Stimulated activated naive CD8-positive, alpha-beta T cell treated with anti-CD3 and anti-CD28 coated beads, Interleukin-15, amount 100 ng/mL, for 72 hours (primary cell): ENCODE measurements around the gene BANF1.
"Not testable (repeated sequence)": the region's sequence is repeated elsewhere in the genome, so short reads cannot be mapped to it uniquely, and the experiment has no call there.

ENCODE experiments used
- ATAC-seq: fragments of 150-1000 bp; cut with Tn5 transposase; 2 replicates; pipeline ENCODE4 v1.10.0; 2021; ENCODE audit warnings: mild to moderate bottlenecking, moderate library complexity
- DNase-seq, 2 donors: peaks; one replicate each; pipeline ENCODE4 v3.0.0; 2021 to 2022
- H3K27ac Mint-ChIP-seq, 2 donors: one replicate each; pipeline ENCODE4 v1.8.0; 2022; ENCODE audit warnings: mild to moderate bottlenecking in 2 of 2, mixed read lengths in 2 of 2, moderate library complexity in 2 of 2
- H3K27me3 Mint-ChIP-seq: one replicate; pipeline ENCODE4 v1.8.0; 2022; ENCODE audit warnings: mixed read lengths
- H3K4me1 Mint-ChIP-seq: one replicate; pipeline ENCODE4 v1.8.0; 2022; ENCODE audit warnings: mild to moderate bottlenecking, mixed read lengths
- H3K4me3 Mint-ChIP-seq, 2 donors: one replicate each; pipeline ENCODE4 v1.8.0; 2022; ENCODE audit warnings: mild to moderate bottlenecking in 2 of 2, mixed read lengths in 2 of 2, moderate library complexity in 1 of 2
- H3K9me3 Mint-ChIP-seq, 2 donors: one replicate each; pipeline ENCODE4 v1.8.0; 2022; ENCODE audit warnings: mixed read lengths in 2 of 2

BANF1 gene

DNA sequence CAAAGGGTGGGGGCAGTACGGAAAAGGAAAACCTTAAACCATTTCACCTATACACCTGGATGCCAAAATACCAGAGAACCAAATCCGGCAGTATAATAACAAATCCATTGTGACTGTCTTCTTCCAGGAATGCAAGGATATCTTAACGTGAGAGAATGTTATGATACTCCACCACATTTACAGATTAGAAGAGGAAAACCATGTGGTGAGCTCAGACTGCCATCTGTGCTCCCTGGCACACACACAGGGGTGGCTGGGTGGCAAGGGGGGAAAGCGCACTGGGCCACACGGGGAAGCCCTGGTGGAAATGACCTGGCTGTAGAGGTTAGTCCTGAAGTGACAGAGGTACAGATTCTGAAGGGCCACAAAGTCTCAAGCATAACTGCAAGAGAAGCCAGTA is 10.2 kb upstream of the BANF1 start:
- DNase-seq (no peak), ATAC-seq (no peak)
- Mint-ChIP-seq H3K4me1 (peaks cover 9% of the 10 kb centered on the region), H3K9me3 (no peaks in the 10 kb centered on the region), H3K27me3 (no peaks in the 10 kb centered on the region), H3K4me3 (no peak overlapping the region), H3K27ac (no peak overlapping the region)

DNA sequence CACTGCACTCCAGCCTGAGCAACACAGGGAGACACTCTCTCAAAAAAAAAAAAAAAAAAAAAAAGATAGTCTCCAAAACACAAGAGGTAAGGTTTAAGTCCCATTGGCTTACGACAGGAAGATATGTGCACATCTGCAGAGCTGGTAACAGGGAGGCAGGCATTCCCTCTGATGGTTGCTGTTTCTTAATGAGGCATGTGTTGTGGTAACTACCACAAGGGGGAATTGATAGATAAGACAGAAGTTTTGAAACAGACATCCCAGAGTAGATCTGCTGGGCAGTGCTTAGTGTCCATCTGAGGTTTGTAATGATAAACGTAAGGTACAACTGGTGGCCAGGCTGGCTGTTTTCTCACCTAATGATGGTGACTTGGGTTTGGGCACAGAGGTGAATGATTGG is 5.0 kb upstream of the BANF1 start:
- ATAC-seq (no peak), DNase-seq (no peak)
- Mint-ChIP-seq H3K4me1 (peaks cover 34% of the 10 kb centered on the region), H3K4me3 (no peak overlapping the region), H3K9me3 (no peaks in the 10 kb centered on the region), H3K27me3 (no peaks in the 10 kb centered on the region), H3K27ac (no peak overlapping the region)

DNA sequence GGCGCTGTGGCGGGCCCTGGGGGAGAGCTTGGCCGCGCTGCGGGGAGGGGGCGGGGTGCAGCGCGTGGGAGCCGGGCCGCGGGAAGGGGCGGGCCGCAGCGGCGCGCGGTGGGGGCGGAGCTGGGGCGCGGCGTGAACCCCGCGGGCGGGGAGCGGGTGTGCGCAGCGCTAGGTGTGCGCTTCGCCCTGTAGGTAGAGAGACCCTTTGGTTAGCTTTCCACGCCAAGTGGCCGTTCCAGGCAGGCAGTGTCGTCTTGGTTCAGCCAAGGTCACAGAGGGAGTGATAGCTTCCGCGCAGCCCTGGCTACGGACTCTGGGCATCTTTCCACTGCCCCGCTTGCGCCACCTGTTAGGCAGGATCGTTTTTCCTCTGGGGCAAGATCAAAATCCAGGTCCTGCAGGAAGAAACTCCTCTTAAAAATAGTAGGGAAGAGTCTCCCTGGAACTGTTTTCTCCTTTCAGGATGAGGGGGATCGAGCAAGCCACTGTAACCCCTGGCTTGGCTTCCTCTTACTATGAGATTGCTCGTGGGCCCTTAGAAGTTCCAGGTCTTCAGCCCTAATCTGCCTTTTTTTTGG is 434 bp downstream of the BANF1 start:
- Mint-ChIP-seq H3K9me3 (no peaks in the 10 kb centered on the region), H3K4me3 (peak overlapping the region; percentile 97 to 100), H3K27me3 (no peaks in the 10 kb centered on the region), H3K4me1 (peaks cover 66% of the 10 kb centered on the region), H3K27ac (peak overlapping the region; percentile 82 to 99)
- no peak for DNase-seq
- peak; percentile 73 for ATAC-seq

DNA sequence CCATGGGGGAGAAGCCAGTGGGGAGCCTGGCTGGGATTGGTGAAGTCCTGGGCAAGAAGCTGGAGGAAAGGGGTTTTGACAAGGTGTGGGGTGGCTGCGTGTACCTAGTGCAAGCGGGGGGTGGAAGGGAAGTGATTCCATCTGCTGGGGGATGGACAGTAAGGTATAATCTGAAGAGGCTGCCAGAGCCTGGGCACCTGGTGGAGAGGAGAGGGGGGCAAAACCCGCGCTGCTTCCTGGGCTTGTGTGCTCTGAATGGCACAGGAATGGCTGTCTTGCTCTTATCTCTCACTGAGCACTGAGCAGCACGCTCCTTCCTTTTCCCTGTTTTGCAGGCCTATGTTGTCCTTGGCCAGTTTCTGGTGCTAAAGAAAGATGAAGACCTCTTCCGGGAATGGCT is 988 bp downstream of the BANF1 start:
- Mint-ChIP-seq H3K27ac (peak overlapping the region; percentile 82 to 93), H3K4me3 (peak overlapping the region; percentile 97 to 100), H3K4me1 (peaks cover 63% of the 10 kb centered on the region), H3K9me3 (no peaks in the 10 kb centered on the region), H3K27me3 (no peaks in the 10 kb centered on the region)
- ATAC-seq: no peak
- no peak for DNase-seq

- no peaks in the 10 kb centered on the region for H3K9me3 Mint-ChIP-seq
- peak overlapping the region; percentile 48 to 52 for H3K27ac Mint-ChIP-seq
- peak overlapping the region in 1 of 2 donors; percentile 9 for H3K4me3 Mint-ChIP-seq
- H3K4me1 Mint-ChIP-seq: peaks cover 56% of the 10 kb centered on the region
- H3K27me3 Mint-ChIP-seq: no peaks in the 10 kb centered on the region
- no peak for ATAC-seq
- DNase-seq: no peak
These were observed 1.9 kb downstream of the BANF1 start for GRCh38 chr11:66004186-66004585.

DNA sequence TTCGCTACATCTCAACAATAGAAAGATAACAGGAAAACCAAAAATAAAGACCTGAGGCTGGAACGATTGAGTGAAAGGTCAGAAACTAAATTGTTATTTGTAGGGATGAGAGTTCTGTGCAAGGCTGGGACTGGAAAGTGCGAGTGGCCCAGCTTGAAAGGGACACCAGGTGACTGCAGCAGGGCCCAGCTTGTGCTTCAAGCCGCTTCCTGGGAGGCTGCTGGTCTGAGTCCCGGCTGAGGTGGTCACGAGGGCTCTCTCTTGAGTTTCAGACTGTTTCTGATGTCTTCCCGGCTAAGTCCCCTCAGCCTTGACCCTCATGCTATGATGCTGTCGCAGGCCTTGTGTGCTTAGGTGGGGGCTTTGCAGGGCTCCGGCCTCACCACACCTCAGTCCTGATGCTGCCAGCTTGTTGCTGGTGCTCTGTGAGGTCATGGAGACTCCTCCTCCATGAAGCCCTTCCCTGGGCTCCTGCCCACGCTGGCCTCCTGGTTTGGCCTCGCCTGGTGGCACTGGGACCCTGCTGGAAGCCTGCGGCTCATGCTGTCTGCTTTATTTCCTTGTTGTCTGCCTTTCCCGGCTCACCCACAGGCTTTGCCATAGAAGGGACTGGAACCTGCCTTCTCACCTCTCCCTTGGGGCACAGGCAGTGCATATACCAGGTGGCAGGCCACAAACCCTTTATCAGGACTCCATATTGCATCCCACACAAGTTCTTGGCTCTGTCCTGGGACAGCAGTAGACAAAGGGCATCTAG is 4.0 kb downstream of the BANF1 start:
- ATAC-seq: no peak
- Mint-ChIP-seq H3K27ac (no peak overlapping the region), H3K4me1 (peaks cover 39% of the 10 kb centered on the region), H3K27me3 (peaks cover 2% of the 10 kb centered on the region), H3K4me3 (no peak overlapping the region), H3K9me3 (no peaks in the 10 kb centered on the region)
- DNase-seq: no peak

DNA sequence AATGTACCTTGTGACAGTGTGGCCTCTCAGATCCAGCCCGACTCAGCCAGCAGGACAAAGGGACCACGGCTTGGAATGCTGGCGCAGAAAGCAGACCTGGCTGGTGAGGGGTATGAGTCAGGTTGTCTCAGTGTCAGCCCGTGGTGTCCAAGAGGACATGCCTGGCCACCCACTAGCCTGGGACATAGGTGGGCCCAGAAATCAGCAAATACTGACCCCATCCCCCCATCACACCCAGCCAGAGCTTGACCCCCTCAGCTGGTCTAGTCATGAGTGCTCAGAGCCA is 4.5 kb downstream of the BANF1 start:
- Mint-ChIP-seq H3K27ac (no peak overlapping the region), H3K27me3 (peaks cover 7% of the 10 kb centered on the region), H3K4me3 (no peak overlapping the region), H3K4me1 (peaks cover 43% of the 10 kb centered on the region), H3K9me3 (no peaks in the 10 kb centered on the region)
- ATAC-seq: no peak
- DNase-seq: no peak

- DNase-seq (no peak), ATAC-seq (no peak)
- H3K9me3 Mint-ChIP-seq: no peaks in the 10 kb centered on the region
- peak overlapping the region in 1 of 2 donors; percentile 66 for H3K27ac Mint-ChIP-seq
- peaks cover 11% of the 10 kb centered on the region for H3K27me3 Mint-ChIP-seq
- H3K4me1 Mint-ChIP-seq: peaks cover 43% of the 10 kb centered on the region
- H3K4me3 Mint-ChIP-seq: no peak overlapping the region
These were observed 4.9 kb downstream of the BANF1 start for GRCh38 chr11:66007201-66007634.

- no peak for DNase-seq
- Mint-ChIP-seq H3K4me3 (no peak overlapping the region), H3K4me1 (peaks cover 35% of the 10 kb centered on the region), H3K27ac (no peak overlapping the region), H3K27me3 (peaks cover 20% of the 10 kb centered on the region), H3K9me3 (no peaks in the 10 kb centered on the region)
- no peak for ATAC-seq
These were observed 5.8 kb downstream of the BANF1 start for GRCh38 chr11:66008095-66008467.

DNA sequence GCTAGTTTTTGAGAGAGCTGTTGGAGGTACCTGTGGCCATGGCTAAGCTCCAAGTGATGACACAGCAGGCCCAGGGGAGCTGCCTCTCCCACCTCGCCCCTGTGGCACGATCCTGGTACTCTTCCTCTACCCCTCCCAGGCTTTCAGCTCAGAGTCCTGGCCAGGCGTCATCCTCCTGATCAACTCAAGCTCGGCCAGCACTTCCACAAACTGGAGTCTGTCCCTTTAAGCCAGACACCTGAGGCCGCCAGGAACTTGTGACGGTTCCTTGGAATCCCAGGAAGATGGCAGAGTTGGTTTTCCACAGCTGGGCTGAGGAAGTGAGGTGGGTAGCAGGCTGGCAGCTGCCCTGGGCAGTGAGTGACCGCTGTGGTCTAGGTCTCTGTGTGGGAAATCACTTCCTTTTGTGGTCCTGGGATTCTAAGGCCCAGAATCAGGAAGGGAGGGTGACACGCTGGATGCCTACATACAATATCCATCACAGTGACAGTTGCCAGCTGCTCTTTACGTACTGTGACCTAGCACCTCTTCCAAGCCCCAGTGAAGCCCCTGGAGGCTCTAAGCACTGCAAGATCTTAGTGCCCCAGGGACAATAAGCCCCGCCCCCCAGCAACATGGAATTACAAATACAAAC is 6.3 kb downstream of the BANF1 start:
- Mint-ChIP-seq H3K27ac (peak overlapping the region in 1 of 2 donors; percentile 33), H3K9me3 (no peaks in the 10 kb centered on the region), H3K4me3 (no peak overlapping the region), H3K27me3 (peaks cover 25% of the 10 kb centered on the region), H3K4me1 (peaks cover 30% of the 10 kb centered on the region)
- no peak for DNase-seq
- ATAC-seq: no peak

DNA sequence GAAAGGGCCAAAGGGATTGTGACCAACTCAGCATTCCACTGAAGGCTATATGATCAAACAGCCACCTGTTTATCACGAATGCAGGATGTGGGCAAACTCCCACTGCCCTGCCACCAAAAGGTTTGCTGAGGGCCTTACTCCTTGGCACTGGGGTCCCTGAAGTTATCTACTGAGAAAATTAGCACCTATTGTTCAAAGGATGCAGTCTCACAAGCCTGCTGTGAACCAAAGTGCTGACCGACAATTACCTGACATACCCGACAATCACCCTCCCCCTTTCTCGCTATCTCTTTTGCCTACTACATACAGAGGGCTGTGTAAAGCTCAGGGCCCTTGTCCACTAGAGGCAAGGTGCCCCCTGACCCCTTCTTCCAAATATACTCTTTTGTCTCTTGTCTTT is 7.7 kb downstream of the BANF1 start:
- Mint-ChIP-seq H3K27ac (peak overlapping the region in 1 of 2 donors; percentile 49), H3K27me3 (peaks cover 35% of the 10 kb centered on the region), H3K4me1 (peaks cover 21% of the 10 kb centered on the region)
- DNase-seq, H3K4me3 Mint-ChIP-seq, ATAC-seq, H3K9me3 Mint-ChIP-seq: not testable (repeated sequence)

GRCh38 chr11:66011239-66011784 is 9.0 kb downstream of the BANF1 start:
- peaks cover 36% of the 10 kb centered on the region for H3K27me3 Mint-ChIP-seq
- H3K4me3 Mint-ChIP-seq: peak overlapping the region in 1 of 2 donors; percentile 63
- no peaks in the 10 kb centered on the region for H3K9me3 Mint-ChIP-seq
- ATAC-seq: no peak
- peaks cover 16% of the 10 kb centered on the region for H3K4me1 Mint-ChIP-seq
- no peak for DNase-seq
- no peak overlapping the region for H3K27ac Mint-ChIP-seq

GRCh38 chr11:66011785-66012303 is 9.5 kb downstream of the BANF1 start, which contains the start of gene CST6:
CST6 (plus strand) TSS chr11:66012008; CDS start chr11:66012045, 37 bp downstream.
- Mint-ChIP-seq H3K9me3 (no peaks in the 10 kb centered on the region), H3K27ac (no peak within 1 kb of the TSS), H3K4me3 (peak within 1 kb of the TSS; percentile 45 to 63), H3K4me1 (peaks cover 11% of the 10 kb centered on the region), H3K27me3 (peaks cover 36% of the 10 kb centered on the region)
- ATAC-seq (peak; percentile 36), DNase-seq (no peak)

GRCh38 chr11:66012371-66012945 is 10.2 kb downstream of the BANF1 start:
- Mint-ChIP-seq H3K4me1 (peaks cover 16% of the 10 kb centered on the region), H3K27ac (no peak overlapping the region), H3K27me3 (peaks cover 36% of the 10 kb centered on the region), H3K4me3 (peak overlapping the region; percentile 45 to 63), H3K9me3 (no peaks in the 10 kb centered on the region)
- ATAC-seq (no peak), DNase-seq (no peak)

DNA sequence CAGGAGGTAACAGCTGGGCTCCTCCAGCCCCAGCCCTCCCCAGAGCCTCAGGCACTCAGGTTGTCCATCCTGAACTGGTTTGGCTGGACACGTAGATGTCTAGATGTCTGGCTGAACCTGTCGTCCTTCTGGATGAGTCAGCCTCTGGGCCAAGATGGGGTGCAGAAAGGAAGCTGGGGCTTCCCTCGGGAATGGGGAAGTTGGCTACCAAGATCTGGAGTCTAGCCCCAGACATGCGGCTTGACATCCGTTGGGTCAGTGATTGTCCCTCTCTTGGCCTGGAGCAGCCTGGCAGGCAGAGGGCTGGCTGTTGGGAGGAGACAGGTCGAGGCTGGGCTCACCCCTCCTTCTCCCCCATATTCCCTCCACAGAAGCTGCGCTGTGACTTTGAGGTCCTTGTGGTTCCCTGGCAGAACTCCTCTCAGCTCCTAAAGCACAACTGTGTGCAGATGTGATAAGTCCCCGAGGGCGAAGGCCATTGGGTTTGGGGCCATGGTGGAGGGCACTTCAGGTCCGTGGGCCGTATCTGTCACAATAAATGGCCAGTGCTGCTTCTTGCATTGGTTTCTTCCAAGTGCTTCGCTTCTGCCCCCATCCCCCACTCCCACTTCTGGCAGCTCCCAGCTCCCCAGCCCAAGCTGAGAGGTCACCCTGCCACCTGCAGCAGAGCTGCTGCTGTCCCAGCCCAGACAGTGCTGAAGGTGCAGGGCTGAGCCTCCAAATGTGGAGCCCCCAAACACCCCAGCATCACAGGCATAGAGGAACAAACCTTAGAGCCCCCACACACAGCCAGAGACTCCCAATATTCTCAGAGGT is 10.9 kb downstream of the BANF1 start:
- no peak overlapping the region for H3K27ac Mint-ChIP-seq
- peaks cover 20% of the 10 kb centered on the region for H3K4me1 Mint-ChIP-seq
- H3K9me3 Mint-ChIP-seq: no peaks in the 10 kb centered on the region
- H3K4me3 Mint-ChIP-seq: no peak overlapping the region
- DNase-seq (no peak), ATAC-seq (no peak)
- H3K27me3 Mint-ChIP-seq: peaks cover 36% of the 10 kb centered on the region
